Activated B cell treated with CpG ODN at 0.5 μM for 24 hours (primary cell): Measurements from ENCODE around the gene MICU1. TPM values are rescaled to one million over a fixed set of nuclear protein-coding genes. Genes with fewer than 3 reads are reported as not detected.

ENCODE experiments used
- ATAC-seq: fragments of 200-7000 bp; cut with Tn5 transposase; one replicate; pipeline ENCODE4 v1.10.0; 2021; ENCODE audit warnings: low read depth, mild to moderate bottlenecking, moderate library complexity
- CTCF ChIA-PET: fragments of 350-600 bp; sonication (Branson Sonifier 250); formaldehyde crosslinking; loops from one replicate; lab custom pipeline; 2021; ENCODE audit warnings: antibody characterized with exemption; lab: Charles Lee
- POLR2A ChIA-PET: fragments of 350-600 bp; sonication (Branson Sonifier 250); formaldehyde crosslinking; loops from one replicate; lab custom pipeline; 2021; ENCODE audit warnings: antibody characterized with exemption; lab: Charles Lee
- DNase-seq: peaks from one replicate; pipeline ENCODE4 v3.0.0; 2022
- H3K27ac Mint-ChIP-seq: one replicate; pipeline ENCODE4 v1.8.0; 2020; ENCODE audit warnings: mixed read lengths
- H3K27me3 Mint-ChIP-seq: one replicate; pipeline ENCODE4 v1.8.0; 2021; ENCODE audit warnings: mixed read lengths
- H3K36me3 Mint-ChIP-seq: one replicate; pipeline ENCODE4 v1.8.0; 2021; ENCODE audit warnings: low read depth, mixed read lengths
- H3K4me1 Mint-ChIP-seq: one replicate; pipeline ENCODE4 v1.8.0; 2021; ENCODE audit warnings: mixed read lengths
- H3K4me3 Mint-ChIP-seq: one replicate; pipeline ENCODE4 v1.8.0; 2020; ENCODE audit warnings: mild to moderate bottlenecking, mixed read lengths
- H3K9me3 Mint-ChIP-seq: one replicate; pipeline ENCODE4 v1.8.0; 2020; ENCODE audit warnings: mixed read lengths
- intact Hi-C: fragments of 100-400 bp; cut with micrococcal nuclease; formaldehyde crosslinking; loops from one replicate; pipeline ENCODE4 v1.15.1; 2024
- total RNA-seq: library from RNA; stranded (reverse); gene quantifications from 2 replicates; pipeline ENCODE4 v1.2.3, GENCODE V29; 2022
- TF ChIP-seq, protein P1 (sequence below): fragments of 200-600 bp; IDR thresholded peaks from one replicate; pipeline ENCODE4 v1.8.0; 2022; ENCODE audit warnings: antibody characterized with exemption, mild to moderate bottlenecking

Gene MICU1
- total RNA-seq, 1 donor from 2014 or later: 27.4 TPM

DNA sequence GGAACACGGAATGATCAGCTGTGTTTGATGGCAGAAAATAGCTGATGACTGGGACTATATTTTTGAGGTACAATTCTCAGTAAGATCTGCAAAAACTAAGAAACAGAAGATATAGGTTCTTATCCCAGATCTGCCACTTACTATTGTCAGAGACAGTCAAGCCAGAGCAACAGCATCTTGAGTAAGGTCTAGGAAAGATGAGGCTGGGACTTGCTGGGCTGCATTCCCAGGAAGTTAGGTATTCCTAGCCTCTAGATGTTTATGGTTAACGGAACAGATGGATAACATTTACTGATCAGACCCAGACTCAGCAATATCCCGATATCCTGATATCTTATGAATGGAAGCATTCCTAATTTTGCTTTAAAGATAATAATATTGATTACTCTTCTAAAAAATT lies 202.5 kb downstream of the MICU1 start:
- DNase-seq (no peak), ATAC-seq (no peak)
- intact Hi-C loops: no loop called here
- CTCF ChIA-PET: no interaction called here
- Mint-ChIP-seq H3K9me3 (peaks cover 4% of the 10 kb centered on the region), H3K4me1 (no peaks in the 10 kb centered on the region), H3K4me3 (no peak overlapping the region), H3K27ac (no peak overlapping the region), H3K36me3 (peaks cover 51% of the 10 kb centered on the region), H3K27me3 (no peaks in the 10 kb centered on the region)
- POLR2A ChIA-PET: no interaction called here
- TF ChIP-seq, protein P1, sequence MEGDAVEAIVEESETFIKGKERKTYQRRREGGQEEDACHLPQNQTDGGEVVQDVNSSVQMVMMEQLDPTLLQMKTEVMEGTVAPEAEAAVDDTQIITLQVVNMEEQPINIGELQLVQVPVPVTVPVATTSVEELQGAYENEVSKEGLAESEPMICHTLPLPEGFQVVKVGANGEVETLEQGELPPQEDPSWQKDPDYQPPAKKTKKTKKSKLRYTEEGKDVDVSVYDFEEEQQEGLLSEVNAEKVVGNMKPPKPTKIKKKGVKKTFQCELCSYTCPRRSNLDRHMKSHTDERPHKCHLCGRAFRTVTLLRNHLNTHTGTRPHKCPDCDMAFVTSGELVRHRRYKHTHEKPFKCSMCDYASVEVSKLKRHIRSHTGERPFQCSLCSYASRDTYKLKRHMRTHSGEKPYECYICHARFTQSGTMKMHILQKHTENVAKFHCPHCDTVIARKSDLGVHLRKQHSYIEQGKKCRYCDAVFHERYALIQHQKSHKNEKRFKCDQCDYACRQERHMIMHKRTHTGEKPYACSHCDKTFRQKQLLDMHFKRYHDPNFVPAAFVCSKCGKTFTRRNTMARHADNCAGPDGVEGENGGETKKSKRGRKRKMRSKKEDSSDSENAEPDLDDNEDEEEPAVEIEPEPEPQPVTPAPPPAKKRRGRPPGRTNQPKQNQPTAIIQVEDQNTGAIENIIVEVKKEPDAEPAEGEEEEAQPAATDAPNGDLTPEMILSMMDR: no peak

DNA sequence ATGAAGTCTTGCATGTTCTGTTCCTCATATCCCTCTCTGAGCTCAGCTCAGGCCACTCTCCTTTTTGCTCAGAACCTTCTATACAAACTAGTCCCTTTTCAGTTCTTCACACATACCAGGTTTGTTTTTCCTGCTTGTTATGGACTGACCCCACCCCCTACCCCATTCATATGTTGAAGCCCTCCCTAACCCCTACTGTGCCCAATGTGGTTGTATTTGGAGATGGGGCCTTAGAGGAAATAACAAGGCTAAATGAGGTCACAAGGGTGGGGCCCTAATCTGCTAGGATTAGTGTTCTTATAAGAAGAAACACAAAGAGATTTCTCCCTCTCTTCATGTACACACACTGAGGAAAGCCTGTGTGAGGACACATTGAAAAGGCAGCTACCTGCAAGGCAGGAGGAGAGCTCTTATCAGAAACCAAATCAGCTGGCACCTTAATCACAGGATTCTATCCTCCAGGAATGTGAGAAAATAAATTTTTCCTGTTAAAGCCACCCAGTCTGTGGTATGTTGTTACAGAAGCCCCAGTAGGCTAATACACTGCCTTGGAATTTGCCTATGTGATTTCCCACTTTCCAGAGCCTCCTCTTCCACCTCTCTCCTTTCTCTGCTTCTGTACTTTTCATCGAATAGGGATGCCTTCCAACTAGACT lies 203.9 kb downstream of the MICU1 start:
- ChIA-PET POLR2A (no interaction called here), CTCF (no interaction called here)
- Mint-ChIP-seq H3K9me3 (peaks cover 4% of the 10 kb centered on the region), H3K36me3 (peaks cover 55% of the 10 kb centered on the region), H3K27ac (no peak overlapping the region), H3K4me3 (no peak overlapping the region), H3K4me1 (no peaks in the 10 kb centered on the region), H3K27me3 (no peaks in the 10 kb centered on the region)
- no peak for DNase-seq
- TF ChIP-seq, protein P1: no peak
- no peak for ATAC-seq
- intact Hi-C loops: no loop called here

DNA sequence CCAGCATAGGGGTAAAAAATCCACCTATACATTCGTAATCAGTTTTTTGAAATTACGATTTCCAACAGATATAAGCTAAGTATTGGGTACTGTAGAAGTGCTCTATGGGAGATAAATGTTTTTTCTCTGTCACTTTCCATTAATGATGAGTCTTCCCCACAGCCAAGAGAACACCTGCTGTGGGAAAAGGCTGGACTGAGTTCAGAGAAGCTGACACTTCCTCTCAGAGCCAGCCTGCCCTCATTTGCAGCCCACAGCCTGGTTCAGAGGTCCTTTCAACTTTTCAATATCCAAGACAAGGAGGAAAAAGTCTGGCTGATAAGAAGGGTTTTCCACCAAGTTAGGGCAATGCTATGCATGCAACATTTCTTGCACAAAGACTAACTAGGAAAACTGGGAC lies 206.6 kb downstream of the MICU1 start:
- H3K27me3 Mint-ChIP-seq: no peaks in the 10 kb centered on the region
- no peak overlapping the region for H3K4me3 Mint-ChIP-seq
- H3K27ac Mint-ChIP-seq: no peak overlapping the region

DNA sequence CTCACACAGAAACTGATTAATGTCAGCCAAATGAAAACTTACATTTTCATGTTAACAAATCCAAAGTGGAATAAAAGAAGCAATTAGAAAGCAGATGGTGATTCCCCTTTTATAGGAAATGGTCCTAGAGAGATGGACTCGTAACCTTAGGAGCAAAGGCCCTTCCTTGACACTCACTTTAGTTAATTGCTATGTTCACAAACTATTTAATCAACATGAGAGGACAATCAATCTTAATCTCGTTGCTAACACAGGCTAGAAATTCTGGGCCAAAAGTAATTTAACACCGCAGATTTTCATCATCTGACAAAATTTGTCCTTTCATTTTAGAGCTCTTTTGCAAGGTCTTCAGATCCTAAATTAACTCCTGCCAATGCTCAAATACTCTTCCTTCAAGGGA lies 207.2 kb downstream of the MICU1 start:
- peaks cover 9% of the 10 kb centered on the region for H3K9me3 Mint-ChIP-seq
- ChIA-PET POLR2A (no interaction called here), CTCF (no interaction called here)
- intact Hi-C loops: no loop called here
- DNase-seq: no peak
- TF ChIP-seq, protein P1: no peak
- peaks cover 72% of the 10 kb centered on the region for H3K36me3 Mint-ChIP-seq
- no peak overlapping the region for H3K4me3 Mint-ChIP-seq
- no peaks in the 10 kb centered on the region for H3K27me3 Mint-ChIP-seq
- no peak for ATAC-seq
- H3K27ac Mint-ChIP-seq: no peak overlapping the region
- H3K4me1 Mint-ChIP-seq: no peaks in the 10 kb centered on the region

More for the DNA sequence above, 206.6 kb downstream of the MICU1 start:
- H3K4me1 Mint-ChIP-seq: no peaks in the 10 kb centered on the region
- no peak for DNase-seq
- CTCF ChIA-PET: no interaction called here
- TF ChIP-seq, protein P1: no peak
- H3K9me3 Mint-ChIP-seq: peaks cover 9% of the 10 kb centered on the region
- no peak for ATAC-seq
- H3K36me3 Mint-ChIP-seq: peaks cover 68% of the 10 kb centered on the region
- intact Hi-C loops: no loop called here
- POLR2A ChIA-PET: no interaction called here

DNA sequence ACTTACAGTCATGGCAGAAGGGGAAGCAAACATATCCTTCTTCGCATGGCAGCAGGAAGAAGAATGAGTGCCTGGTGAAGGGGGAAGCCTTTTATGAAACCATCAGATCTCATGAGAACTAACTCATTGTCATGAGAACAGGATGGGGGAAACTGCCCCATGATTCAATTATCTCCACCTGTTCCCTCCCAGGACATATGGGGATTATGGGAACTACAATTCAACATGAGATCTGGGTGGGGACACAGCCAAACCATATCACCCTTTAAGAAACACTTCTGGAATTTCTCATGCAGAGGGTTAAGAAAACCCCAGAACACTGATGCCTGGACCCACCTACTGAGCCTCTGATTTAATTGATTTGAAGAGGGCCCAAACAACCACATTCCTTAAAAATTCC lies 207.9 kb downstream of the MICU1 start:
- H3K4me3 Mint-ChIP-seq: no peak overlapping the region
- no peak overlapping the region for H3K27ac Mint-ChIP-seq
- no peaks in the 10 kb centered on the region for H3K4me1 Mint-ChIP-seq
- ChIA-PET POLR2A (no interaction called here), CTCF (no interaction called here)
- DNase-seq (no peak), ATAC-seq (no peak)
- peaks cover 7% of the 10 kb centered on the region for H3K9me3 Mint-ChIP-seq
- intact Hi-C loops: no loop called here
- no peaks in the 10 kb centered on the region for H3K27me3 Mint-ChIP-seq
- TF ChIP-seq, protein P1: no peak
- peaks cover 70% of the 10 kb centered on the region for H3K36me3 Mint-ChIP-seq
